G401 (cell line): Measurements from ENCODE around the gene FUT8. TPM values are rescaled to one million over a fixed set of nuclear protein-coding genes. Genes with fewer than 3 reads are reported as not detected.

Source experiments
- DNase-seq: peaks from one replicate; pipeline ENCODE4 v3.0.0-alpha.2; 2015; ENCODE audit warnings: low spot score
- in situ Hi-C: cut with HindIII; loops from 2 replicates; pipeline ENCODE4 v1.10.0; 2016; ENCODE audit warnings: low sequenced_read_pairs, mixed read lengths
- total RNA-seq: library from RNA; depleted of rRNA; stranded (reverse); fragments of >200 nt; shearing (Covaris generic); gene quantifications from 2 replicates; pipeline ENCODE4 v1.2.3, GENCODE V29; 2014

Gene FUT8
- total RNA-seq, 1 experiment from 2014 or later: 43.1 TPM

GRCh38 chr14:65780566-65780965, 368.0 kb downstream of the FUT8 start:
- in situ Hi-C loops: no loop called here
- DNase-seq: peak; percentile 80

GRCh38 chr14:65783101-65783500, 370.6 kb downstream of the FUT8 start:
- in situ Hi-C loops: no loop called here
- DNase-seq: peak; percentile 66

- peak; percentile 96 for DNase-seq
These were observed 371.0 kb downstream of the FUT8 start for GRCh38 chr14:65783576-65783975.

GRCh38 chr14:65784574-65784973, 372.0 kb downstream of the FUT8 start:
- in situ Hi-C loops: no loop called here
- DNase-seq: no peak

More at GRCh38 chr14:65783576-65783975, 371.0 kb downstream of the FUT8 start:
- in situ Hi-C loops: no loop called here

GRCh38 chr14:65787461-65787860, 374.9 kb downstream of the FUT8 start:
- DNase-seq: no peak
- in situ Hi-C loops: no loop called here

GRCh38 chr14:65788876-65789275, 376.3 kb downstream of the FUT8 start:
- DNase-seq: no peak
- in situ Hi-C loops: no loop called here

- DNase-seq: peak; percentile 91
- in situ Hi-C loops: no loop called here
These were observed 376.8 kb downstream of the FUT8 start for GRCh38 chr14:65789363-65789762.

GRCh38 chr14:65790172-65790815, 377.8 kb downstream of the FUT8 start:
- DNase-seq: no peak
- in situ Hi-C loops: no loop called here

GRCh38 chr14:65791191-65791981, 378.9 kb downstream of the FUT8 start:
- in situ Hi-C loops: no loop called here
- no peak for DNase-seq

GRCh38 chr14:65792208-65792905, 379.8 kb downstream of the FUT8 start:
- DNase-seq: no peak
- in situ Hi-C loops: no loop called here
